ENCODE data around the gene STX5.

DNA sequence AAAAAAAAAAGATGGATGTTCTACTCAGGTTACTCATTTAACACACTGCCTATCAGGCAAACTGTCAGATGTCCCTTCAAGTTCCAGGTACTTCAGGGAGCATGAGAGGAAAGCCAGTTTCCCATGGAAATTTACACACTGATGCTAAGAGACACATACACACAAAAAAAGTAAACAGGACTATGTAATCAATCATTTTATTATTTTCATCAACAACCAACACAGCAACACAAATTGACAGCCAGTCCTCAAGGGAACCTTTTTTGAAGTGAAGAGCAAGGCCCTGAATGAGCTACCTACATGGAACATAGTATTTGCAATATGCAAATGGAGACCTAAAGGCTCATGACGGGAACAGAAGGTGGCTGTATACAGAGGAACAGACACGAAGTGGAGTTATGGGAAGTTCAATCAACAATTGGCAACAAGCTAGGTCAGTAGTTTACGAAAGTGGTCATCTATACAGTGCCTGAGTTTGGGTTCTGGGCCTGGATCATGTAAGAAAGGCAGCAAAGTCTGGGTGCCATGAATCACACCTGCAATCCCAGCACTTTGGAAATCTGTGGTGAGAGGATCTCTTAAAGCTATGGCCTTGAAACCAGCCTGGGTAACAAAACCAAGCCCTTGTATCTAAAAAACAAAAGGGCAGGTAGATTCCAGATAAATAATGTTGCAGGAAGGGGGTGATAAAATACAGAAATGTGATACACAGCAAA lies 20.1 kb upstream of the STX5 start:
- TF ChIP-seq, protein P1, sequence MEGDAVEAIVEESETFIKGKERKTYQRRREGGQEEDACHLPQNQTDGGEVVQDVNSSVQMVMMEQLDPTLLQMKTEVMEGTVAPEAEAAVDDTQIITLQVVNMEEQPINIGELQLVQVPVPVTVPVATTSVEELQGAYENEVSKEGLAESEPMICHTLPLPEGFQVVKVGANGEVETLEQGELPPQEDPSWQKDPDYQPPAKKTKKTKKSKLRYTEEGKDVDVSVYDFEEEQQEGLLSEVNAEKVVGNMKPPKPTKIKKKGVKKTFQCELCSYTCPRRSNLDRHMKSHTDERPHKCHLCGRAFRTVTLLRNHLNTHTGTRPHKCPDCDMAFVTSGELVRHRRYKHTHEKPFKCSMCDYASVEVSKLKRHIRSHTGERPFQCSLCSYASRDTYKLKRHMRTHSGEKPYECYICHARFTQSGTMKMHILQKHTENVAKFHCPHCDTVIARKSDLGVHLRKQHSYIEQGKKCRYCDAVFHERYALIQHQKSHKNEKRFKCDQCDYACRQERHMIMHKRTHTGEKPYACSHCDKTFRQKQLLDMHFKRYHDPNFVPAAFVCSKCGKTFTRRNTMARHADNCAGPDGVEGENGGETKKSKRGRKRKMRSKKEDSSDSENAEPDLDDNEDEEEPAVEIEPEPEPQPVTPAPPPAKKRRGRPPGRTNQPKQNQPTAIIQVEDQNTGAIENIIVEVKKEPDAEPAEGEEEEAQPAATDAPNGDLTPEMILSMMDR (conservative IDR thresholded peaks at IDR 0.05; ENCODE audit: low read length): no peak
- TF ChIP-seq EZH2phosphoT487 (IDR thresholded peaks at IDR 0.05; ENCODE audit: borderline replicate concordance, low read depth, low read length): no peak

All from OCI-LY7 (cell line).